ENCODE measurements around the gene GTF3C5.

Gene GTF3C5

DNA sequence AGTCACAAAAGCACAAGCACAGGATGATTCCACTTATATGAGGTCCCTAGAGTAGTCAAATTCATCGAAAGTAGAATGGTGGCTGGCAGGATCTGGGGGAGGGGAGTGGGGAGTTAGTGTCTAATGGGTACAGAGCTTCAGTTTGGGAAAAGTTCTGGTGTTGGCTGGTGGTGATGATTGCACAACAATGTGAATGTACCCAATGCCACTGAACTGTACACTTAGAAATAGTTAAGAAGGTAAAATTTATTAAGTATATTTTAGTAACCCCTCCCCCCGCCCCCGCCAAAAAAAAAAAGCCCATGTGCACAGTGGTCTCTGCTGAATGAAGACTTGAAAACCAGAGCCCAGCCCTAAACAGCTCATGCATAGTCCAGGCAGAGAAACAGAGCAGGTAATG, 24.8 kb upstream of the GTF3C5 start:
- TF ChIP-seq, protein P1, sequence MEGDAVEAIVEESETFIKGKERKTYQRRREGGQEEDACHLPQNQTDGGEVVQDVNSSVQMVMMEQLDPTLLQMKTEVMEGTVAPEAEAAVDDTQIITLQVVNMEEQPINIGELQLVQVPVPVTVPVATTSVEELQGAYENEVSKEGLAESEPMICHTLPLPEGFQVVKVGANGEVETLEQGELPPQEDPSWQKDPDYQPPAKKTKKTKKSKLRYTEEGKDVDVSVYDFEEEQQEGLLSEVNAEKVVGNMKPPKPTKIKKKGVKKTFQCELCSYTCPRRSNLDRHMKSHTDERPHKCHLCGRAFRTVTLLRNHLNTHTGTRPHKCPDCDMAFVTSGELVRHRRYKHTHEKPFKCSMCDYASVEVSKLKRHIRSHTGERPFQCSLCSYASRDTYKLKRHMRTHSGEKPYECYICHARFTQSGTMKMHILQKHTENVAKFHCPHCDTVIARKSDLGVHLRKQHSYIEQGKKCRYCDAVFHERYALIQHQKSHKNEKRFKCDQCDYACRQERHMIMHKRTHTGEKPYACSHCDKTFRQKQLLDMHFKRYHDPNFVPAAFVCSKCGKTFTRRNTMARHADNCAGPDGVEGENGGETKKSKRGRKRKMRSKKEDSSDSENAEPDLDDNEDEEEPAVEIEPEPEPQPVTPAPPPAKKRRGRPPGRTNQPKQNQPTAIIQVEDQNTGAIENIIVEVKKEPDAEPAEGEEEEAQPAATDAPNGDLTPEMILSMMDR (IDR thresholded peaks at IDR 0.05) = no peak

DNA sequence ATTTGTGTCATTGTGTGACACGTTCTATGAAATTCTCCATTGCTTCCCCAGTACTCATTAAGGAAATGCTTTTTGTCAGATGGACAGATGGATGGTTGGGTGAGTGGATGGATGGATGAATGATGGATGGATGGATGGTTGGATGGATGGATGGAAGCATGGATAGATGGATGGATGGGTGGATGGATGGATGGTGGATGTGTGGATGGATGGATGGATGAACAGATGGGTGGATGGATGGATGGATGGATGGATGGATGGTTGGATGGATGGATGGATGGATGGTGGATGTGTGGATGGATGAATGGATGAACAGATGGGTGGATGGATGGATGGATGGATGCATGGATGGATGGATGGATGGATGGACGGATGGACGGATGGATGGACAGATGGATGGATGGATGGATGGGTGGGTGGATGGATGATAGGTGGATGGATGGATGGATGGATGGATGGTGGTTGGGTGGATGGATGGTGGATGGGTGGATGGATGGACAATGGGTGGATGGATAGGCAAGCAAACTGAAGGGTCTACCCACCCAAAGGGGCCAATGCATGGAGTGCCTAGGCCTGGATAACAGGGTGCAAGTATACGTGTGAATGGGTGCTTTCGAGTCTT, 24.0 kb upstream of the GTF3C5 start:
- TF ChIP-seq, protein P1 (IDR thresholded peaks at IDR 0.05) = no peak

DNA sequence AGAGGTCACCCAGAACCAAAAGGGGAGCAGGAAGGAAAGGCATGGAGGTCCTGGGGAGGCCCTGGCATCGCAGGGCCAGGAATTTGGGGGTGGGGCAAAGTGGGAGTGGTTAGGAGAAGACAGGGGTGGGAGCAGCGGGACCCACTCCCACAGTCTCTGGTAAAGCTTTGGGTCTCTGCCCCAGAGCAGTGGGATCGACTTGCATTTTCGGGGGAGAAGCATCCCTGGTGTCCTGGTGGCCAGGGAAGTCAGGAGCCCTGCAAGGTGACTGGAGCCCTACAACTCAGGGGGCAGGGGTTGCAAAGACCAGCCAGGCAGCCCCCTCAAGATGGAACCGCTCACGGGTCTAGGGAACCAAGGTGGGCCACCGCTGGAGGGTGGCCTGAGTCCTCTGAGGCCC, 22.4 kb upstream of the GTF3C5 start:
- TF ChIP-seq, protein P1 (IDR thresholded peaks at IDR 0.05) = no peak

DNA sequence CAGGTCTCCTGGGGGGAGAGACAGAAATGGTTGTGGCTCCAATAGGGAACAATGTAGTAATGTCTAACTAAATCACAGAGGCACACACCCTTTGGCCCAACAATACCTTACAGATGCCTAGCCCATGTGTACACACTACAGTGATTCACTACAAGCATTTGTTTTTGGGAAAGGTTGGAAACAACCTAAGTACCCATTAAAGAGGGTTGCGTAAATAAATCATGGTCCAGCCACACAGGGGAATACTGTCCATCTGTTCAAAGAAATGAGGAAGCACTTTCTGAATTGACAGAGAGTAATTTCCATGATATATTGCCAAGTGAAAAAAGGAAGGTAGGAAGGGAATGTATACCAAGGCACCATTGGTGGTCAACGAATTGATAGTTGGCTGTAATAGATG, 22.0 kb upstream of the GTF3C5 start:
- TF ChIP-seq, protein P1 (IDR thresholded peaks at IDR 0.05) = no peak

DNA sequence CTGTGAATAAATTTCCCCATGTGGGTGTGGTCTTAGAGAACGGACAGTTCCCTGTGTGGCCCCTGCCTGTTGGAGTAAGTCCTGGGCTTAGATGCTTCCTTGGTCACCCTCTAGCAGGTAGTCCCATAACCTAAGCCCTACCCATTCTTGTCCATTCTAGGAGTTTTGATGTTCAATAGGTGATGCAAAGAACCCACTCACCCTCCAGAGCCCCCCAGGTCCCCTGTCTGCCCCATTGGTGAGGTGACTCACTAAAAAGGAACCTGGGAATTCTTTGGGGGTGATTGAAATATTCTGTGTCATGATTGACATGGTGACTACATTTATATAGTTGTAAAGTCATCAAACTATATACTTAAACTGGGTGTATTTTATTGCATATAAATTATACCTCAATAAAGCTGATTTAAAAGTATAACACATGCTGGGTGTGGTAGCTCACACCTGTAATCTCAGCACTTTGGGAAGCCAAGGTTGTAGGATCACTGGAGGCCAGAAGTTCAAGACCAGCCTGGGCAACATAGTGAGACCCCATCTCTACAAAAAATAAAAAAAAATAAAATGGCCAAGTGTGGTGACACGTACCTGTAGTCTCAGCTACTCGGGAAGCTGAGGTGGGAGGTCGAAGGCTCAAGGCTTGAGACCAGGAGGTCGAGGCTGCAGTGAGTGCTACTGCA, 20.8 kb upstream of the GTF3C5 start:
- TF ChIP-seq, protein P1 (IDR thresholded peaks at IDR 0.05) = no peak

DNA sequence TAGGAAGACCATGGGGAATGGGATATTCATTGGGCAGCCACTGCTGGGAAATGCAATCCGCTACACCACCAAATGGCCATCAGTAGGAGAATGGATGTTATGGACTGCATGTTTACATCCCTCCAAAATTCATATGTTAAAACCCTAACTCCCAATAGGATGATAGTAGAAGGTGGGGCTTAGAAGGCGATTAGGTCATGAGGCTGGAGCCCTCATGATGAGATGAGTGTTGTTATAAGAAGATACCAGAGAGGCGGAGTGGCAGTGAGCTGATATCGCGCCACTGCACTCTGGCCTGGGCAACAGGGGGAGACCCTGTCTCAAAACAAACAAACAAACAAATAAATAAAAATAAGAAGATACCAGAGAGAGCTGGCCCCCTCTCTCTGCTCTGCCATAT, 16.1 kb upstream of the GTF3C5 start:
- TF ChIP-seq, protein P1 (IDR thresholded peaks at IDR 0.05) = no peak

DNA sequence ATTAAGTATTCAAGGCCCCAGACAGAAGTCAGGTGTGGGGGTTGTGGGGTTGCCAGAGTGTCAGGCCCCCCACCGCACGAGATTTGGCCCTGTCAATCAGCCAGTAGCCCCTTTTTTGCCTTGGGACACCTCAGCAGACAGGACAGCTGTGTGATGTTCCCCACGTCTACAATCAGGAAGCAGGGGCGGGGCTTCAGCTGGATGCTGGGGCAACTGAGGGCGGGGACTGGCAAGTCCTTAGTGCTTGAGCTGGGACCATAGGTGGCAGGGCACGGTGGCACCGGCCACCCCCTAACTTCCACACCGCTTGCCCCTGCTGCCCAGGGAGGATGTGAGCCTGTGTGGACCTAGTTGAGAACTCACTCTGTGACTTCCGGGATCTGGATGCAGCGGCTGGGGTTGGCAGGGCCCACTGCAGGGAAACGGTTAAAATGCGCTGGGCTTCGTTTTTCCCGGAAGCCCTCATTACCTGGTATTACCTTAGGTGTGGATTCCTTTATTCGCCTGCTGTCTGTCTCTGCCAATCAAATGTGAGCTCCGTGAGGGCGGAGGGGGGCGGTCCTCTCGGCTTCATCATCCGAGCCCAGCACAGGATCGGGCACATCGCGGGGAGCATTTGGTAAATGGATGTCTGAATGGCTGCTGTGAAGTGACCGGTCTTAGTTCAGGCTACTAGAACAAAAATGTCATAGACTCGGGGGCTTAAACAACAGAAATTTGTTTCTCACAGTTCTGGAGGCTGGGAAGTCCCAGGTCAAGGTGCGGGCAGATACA, 7.5 kb upstream of the GTF3C5 start:
- TF ChIP-seq, protein P1 (IDR thresholded peaks at IDR 0.05) = no peak
